Uterus (tissue), 2 donors: ENCODE data around the gene HMX2.

Experiments
- CTCF ChIP-seq, 4 experiments: fragments of 200-600 bp in 2 of 4; fragments of 450-650 bp in 2 of 4; sonication (generic) in 2 of 4; IDR thresholded peaks; one replicate each; pipeline ENCODE4 v1.5.1; 2016 to 2019; ENCODE audit warnings: antibody characterized with exemption in 4 of 4, mild to moderate bottlenecking in 2 of 4, moderate library complexity in 1 of 4
- POLR2A ChIP-seq, 2 donors: fragments of 450-650 bp; IDR thresholded peaks; one replicate each; pipeline ENCODE4 v1.6.1; 2016; ENCODE audit warnings: antibody characterized with exemption in 2 of 2, mild to moderate bottlenecking in 1 of 2, moderate library complexity in 1 of 2

- TF ChIP-seq CTCF (IDR thresholded peaks at IDR 0.05) (no peak), POLR2A (IDR thresholded peaks at IDR 0.05) (no peak)
These were observed 28.9 kb upstream of the HMX2 start for GRCh38 chr10:123119081-123119480.
